B cell (primary cell): Measurements from ENCODE around the gene SLC45A2. TPM values are rescaled to one million over a fixed set of nuclear protein-coding genes. Genes with fewer than 3 reads are reported as not detected.

Experiments
- ATAC-seq: fragments of 200-7000 bp; cut with Tn5 transposase; one replicate; pipeline ENCODE4 v1.10.0; 2021; ENCODE audit warnings: low read depth, mild to moderate bottlenecking, moderate number of reproducible peaks, moderate library complexity
- CTCF ChIA-PET: fragments of 350-600 bp; sonication (Branson Sonifier 250); formaldehyde crosslinking; loops from one replicate; lab custom pipeline; 2021; ENCODE audit warnings: antibody characterized with exemption, inconsistent platforms; lab: Charles Lee
- POLR2A ChIA-PET: fragments of 350-600 bp; sonication (Branson Sonifier 250); formaldehyde crosslinking; loops from one replicate; lab custom pipeline; 2021; ENCODE audit warnings: antibody characterized with exemption; lab: Charles Lee
- DNase-seq: peaks from one replicate; pipeline ENCODE4 v3.0.0; 2013
- H2AFZ ChIP-seq: 2 replicates; pipeline ENCODE4 v1.6.1; 2012; ENCODE audit warnings: mild to moderate bottlenecking, low read depth, low read length; ENCODE audit not compliant: insufficient read depth, poor library complexity, severe bottlenecking
- H3K27ac ChIP-seq, 2 donors: 1 replicate in 1 of 2; 2 replicates in 1 of 2; pipeline ENCODE4 v1.5.1; 2012 to 2013; ENCODE audit warnings: low read length in 2 of 2, mild to moderate bottlenecking in 2 of 2, moderate library complexity in 1 of 2
- H3K27me3 ChIP-seq, 4 experiments: fragments of 200-600 bp in 1 of 4; sonication (generic) in 1 of 4; replicated peaks in 1 of 4; 1 replicate in 2 of 4; 2 replicates in 2 of 4; pipeline versions ENCODE4 v1.6.1 to v1.7.0; 2013 to 2016; ENCODE audit warnings: low read length in 3 of 4, mild to moderate bottlenecking in 2 of 4, mixed read lengths in 1 of 4, moderate library complexity in 1 of 4; ENCODE audit not compliant: insufficient read depth in 4 of 4, control insufficient read depth in 3 of 4; ENCODE audit errors: control extremely low read depth in 1 of 4
- H3K36me3 ChIP-seq, 2 experiments: replicated peaks in 1 of 2; 1 replicate in 1 of 2; 2 replicates in 1 of 2; pipeline versions ENCODE4 v1.6.1 to v1.7.1; 2013; ENCODE audit warnings: low read length in 1 of 2; ENCODE audit not compliant: insufficient read depth in 2 of 2, control insufficient read depth in 1 of 2; ENCODE audit errors: control extremely low read depth in 1 of 2, extremely low read depth in 1 of 2
- H3K4me1 ChIP-seq, 2 donors: fragments of 200-600 bp in 1 of 2; sonication (generic) in 1 of 2; 1 replicate in 1 of 2; 2 replicates in 1 of 2; pipeline versions ENCODE4 v1.5.1 to v1.6.1; 2013 to 2017; ENCODE audit warnings: low read length in 2 of 2; ENCODE audit not compliant: control insufficient read depth in 2 of 2, insufficient read depth in 2 of 2
- H3K4me2 ChIP-seq: replicated peaks from 2 replicates; pipeline ENCODE3; 2012; ENCODE audit warnings: mild to moderate bottlenecking, low read depth, low read length; ENCODE audit not compliant: poor library complexity, severe bottlenecking
- H3K4me3 ChIP-seq, 5 experiments: fragments of 200-600 bp in 1 of 5; sonication (generic) in 1 of 5; 1 replicate in 3 of 5; 2 replicates in 2 of 5; pipeline versions ENCODE4 v1.5.1 to v1.7.0; 2011 to 2016; ENCODE audit warnings: low read length in 4 of 5, mild to moderate bottlenecking in 4 of 5, low read depth in 2 of 5, control low read depth in 1 of 5, moderate library complexity in 1 of 5; ENCODE audit not compliant: insufficient read depth in 1 of 5; ENCODE audit errors: control extremely low read depth in 1 of 5, extremely low read depth in 1 of 5
- H3K79me2 ChIP-seq: fragments of 200-600 bp; sonication (generic); one replicate; pipeline ENCODE4 v1.6.0; 2016; ENCODE audit warnings: low read length; ENCODE audit not compliant: control insufficient read depth, insufficient read depth
- H3K9ac ChIP-seq: fragments of 200-600 bp; sonication (generic); 2 replicates; pipeline ENCODE4 v1.6.1; 2017; ENCODE audit warnings: mild to moderate bottlenecking, low read length, moderate library complexity
- H3K9me3 ChIP-seq, 3 donors: one replicate each; pipeline versions ENCODE4 v1.6.1 to v1.7.1; 2013; ENCODE audit warnings: low read length in 2 of 3; ENCODE audit not compliant: control insufficient read depth in 2 of 3, insufficient read depth in 1 of 3; ENCODE audit errors: control extremely low read depth in 1 of 3
- H4K20me1 ChIP-seq: 2 replicates; pipeline ENCODE4 v1.6.0; 2012; ENCODE audit warnings: mild to moderate bottlenecking, low read length; ENCODE audit not compliant: insufficient read depth, control insufficient read depth, poor library complexity, severe bottlenecking
- H3K27ac Mint-ChIP-seq: one replicate; pipeline ENCODE4 v1.8.0; 2021; ENCODE audit warnings: mixed read lengths
- H3K27me3 Mint-ChIP-seq: one replicate; pipeline ENCODE4 v1.8.0; 2021; ENCODE audit warnings: mixed read lengths
- H3K4me1 Mint-ChIP-seq: one replicate; pipeline ENCODE4 v1.8.0; 2021; ENCODE audit warnings: mixed read lengths
- H3K4me3 Mint-ChIP-seq: one replicate; pipeline ENCODE4 v1.8.0; 2021; ENCODE audit warnings: mixed read lengths
- H3K9me3 Mint-ChIP-seq: one replicate; pipeline ENCODE4 v1.8.0; 2022; ENCODE audit warnings: mixed read lengths; ENCODE audit not compliant: insufficient read depth
- EZH2 ChIP-seq: IDR thresholded peaks from 2 replicates; pipeline ENCODE4 v1.6.1; 2012; ENCODE audit warnings: borderline replicate concordance, low read depth, mild to moderate bottlenecking, moderate library complexity, low read length; ENCODE audit not compliant: insufficient read depth, poor library complexity, severe bottlenecking
- WGBS: methylation state at CpG from one replicate; pipeline ENCODE4 v1.1.5; 2013; ENCODE audit warnings: missing lambda C conversion rate; ENCODE audit not compliant: insufficient coverage; 5-methylcytosine and 5-hydroxymethylcytosine counted together
- intact Hi-C: fragments of 100-400 bp; cut with micrococcal nuclease; formaldehyde crosslinking; loops from one replicate; pipeline ENCODE4 v1.10.0; 2022
- polyA plus RNA-seq: library from polyadenylated mRNA; depleted of rRNA; stranded (reverse); fragments of >200 nt; gene quantifications from 2 replicates; pipeline ENCODE4 v1.2.3, GENCODE V29; 2012
- total RNA-seq, 2 donors: library from RNA; stranded (reverse); fragments of 120-200 nt in 1 of 2; gene quantifications; 1 replicate in 1 of 2; 2 replicates in 1 of 2; pipeline versions ENCODE4 v1.2.3 to v1.2.4, GENCODE V29; 2013 to 2022
- TF ChIP-seq, protein P1 (sequence below): fragments of 200-600 bp; IDR thresholded peaks from one replicate; pipeline ENCODE4 v1.8.0; 2022; ENCODE audit warnings: antibody characterized with exemption, mild to moderate bottlenecking

The SLC45A2 gene
- total and polyA plus RNA-seq, 2 donors (not counting 1 experiment from before 2014, with no cell fraction given) = not detected

DNA sequence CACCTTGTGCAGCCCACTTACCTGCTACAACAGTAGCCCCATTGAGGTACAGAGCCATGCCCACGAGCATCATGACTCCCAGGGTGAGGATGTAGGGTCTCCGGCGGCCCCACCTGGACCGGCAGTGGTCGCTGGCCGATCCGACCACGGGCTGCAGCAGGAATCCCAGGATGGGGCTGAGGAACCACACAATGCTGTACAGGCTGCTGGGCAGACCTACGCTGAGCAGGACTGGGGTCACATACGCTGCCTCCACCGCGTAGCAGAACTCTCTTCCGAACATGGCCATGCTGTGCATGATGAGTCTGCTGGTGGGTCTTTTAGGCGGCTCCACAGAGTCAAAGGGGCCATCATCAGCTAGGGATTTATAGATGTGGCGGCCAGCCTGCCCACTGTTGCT lies 315 bp downstream of the SLC45A2 start:
- H3K27ac Mint-ChIP-seq = no peak overlapping the region
- Histone ChIP-seq H2AFZ (no peak overlapping the region), H3K9ac (no peak overlapping the region), H3K4me1 (no peaks in the 10 kb centered on the region), H3K9me3 (no peaks in the 10 kb centered on the region), H3K4me3 (no peak overlapping the region), H4K20me1 (no peaks in the 10 kb centered on the region), H3K27ac (no peak overlapping the region), H3K27me3 (no peaks in the 10 kb centered on the region), H3K4me2 (no peak overlapping the region), H3K79me2 (no peaks in the 10 kb centered on the region), H3K36me3 (peaks cover 2 to 16% of the 10 kb centered on the region in 2 experiments)
- H3K9me3 Mint-ChIP-seq = peaks cover 2% of the 10 kb centered on the region
- H3K4me3 Mint-ChIP-seq = no peak overlapping the region
- TF ChIP-seq, protein P1, sequence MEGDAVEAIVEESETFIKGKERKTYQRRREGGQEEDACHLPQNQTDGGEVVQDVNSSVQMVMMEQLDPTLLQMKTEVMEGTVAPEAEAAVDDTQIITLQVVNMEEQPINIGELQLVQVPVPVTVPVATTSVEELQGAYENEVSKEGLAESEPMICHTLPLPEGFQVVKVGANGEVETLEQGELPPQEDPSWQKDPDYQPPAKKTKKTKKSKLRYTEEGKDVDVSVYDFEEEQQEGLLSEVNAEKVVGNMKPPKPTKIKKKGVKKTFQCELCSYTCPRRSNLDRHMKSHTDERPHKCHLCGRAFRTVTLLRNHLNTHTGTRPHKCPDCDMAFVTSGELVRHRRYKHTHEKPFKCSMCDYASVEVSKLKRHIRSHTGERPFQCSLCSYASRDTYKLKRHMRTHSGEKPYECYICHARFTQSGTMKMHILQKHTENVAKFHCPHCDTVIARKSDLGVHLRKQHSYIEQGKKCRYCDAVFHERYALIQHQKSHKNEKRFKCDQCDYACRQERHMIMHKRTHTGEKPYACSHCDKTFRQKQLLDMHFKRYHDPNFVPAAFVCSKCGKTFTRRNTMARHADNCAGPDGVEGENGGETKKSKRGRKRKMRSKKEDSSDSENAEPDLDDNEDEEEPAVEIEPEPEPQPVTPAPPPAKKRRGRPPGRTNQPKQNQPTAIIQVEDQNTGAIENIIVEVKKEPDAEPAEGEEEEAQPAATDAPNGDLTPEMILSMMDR = no peak
- no peak for TF ChIP-seq EZH2
- DNase-seq (no peak), ATAC-seq (no peak)
- intact Hi-C loops = no loop called here
- no peaks in the 10 kb centered on the region for H3K27me3 Mint-ChIP-seq
- WGBS = over 99% methylated on average over 15 of the region's 15 CpGs
- ChIA-PET CTCF (no interaction called here), POLR2A (no interaction called here)
- no peaks in the 10 kb centered on the region for H3K4me1 Mint-ChIP-seq

DNA sequence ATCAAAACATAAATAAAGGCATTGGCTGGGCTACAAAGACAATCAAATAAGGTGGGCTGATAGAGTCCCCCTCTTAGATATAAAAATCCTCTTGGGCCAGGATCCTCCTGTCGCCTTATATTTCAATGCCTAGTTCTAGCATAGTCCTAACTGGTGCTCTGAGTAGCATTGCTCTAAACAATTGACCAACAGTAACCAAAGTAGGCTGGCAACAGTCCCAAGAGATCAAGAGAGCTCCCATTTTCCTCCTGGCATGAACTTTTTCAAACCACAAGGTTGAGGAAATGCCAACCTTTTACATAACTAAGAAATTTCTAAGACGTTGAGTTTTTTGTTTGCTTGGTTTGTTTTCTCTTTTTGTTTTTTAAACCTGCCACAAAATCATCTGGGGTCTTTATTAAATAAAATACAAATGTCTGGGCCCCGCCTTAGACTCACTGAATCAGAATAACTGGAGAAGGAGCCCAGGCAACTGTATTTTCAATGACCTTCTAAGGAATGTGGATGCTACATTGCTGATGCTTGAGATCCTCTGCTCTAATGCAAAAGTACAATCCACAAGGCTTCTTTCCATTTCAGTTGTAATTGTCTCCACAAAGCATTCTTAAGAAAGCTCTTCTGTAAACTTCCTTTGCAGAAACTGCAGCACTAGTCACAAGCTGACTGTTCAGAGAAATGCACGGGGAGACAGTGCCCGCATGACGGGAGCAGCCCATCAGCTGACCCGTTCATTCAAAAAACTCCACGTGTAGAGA lies 2.9 kb downstream of the SLC45A2 start:
- CTCF ChIA-PET = interaction anchor here (0.6 to 1.3 kb wide), 2 partner anchors 12 to 14 kb away, joined by 3 to 5 read pairs; no protein-coding TSS in a partner anchor
- H3K4me3 Mint-ChIP-seq = no peak overlapping the region

More for the DNA sequence above, 2.9 kb downstream of the SLC45A2 start:
- WGBS = 94% methylated on average over 3 of the region's 8 CpGs
- Histone ChIP-seq H3K27ac (no peak overlapping the region), H4K20me1 (no peaks in the 10 kb centered on the region), H3K79me2 (no peaks in the 10 kb centered on the region), H2AFZ (no peak overlapping the region), H3K27me3 (no peaks in the 10 kb centered on the region), H3K9me3 (no peaks in the 10 kb centered on the region), H3K4me1 (no peaks in the 10 kb centered on the region), H3K36me3 (no peaks in the 10 kb centered on the region), H3K9ac (no peak overlapping the region), H3K4me2 (no peak overlapping the region), H3K4me3 (no peak overlapping the region)
- no peak overlapping the region for H3K27ac Mint-ChIP-seq
- DNase-seq = no peak
- H3K4me1 Mint-ChIP-seq = no peaks in the 10 kb centered on the region
- intact Hi-C loops = no loop called here
- no peaks in the 10 kb centered on the region for H3K9me3 Mint-ChIP-seq
- TF ChIP-seq EZH2 = no peak
- TF ChIP-seq, protein P1 = no peak
- H3K27me3 Mint-ChIP-seq = peaks cover 4% of the 10 kb centered on the region
- ATAC-seq = no peak
- POLR2A ChIA-PET = no interaction called here
